ENCODE results near the gene DENND2C. TPM values are rescaled to one million over a fixed set of nuclear protein-coding genes. Genes with fewer than 3 reads are reported as not detected.

DENND2C gene
- total RNA-seq, 4 donors from 2014 or later, result 33.6 to 60.9 (median 53.6) TPM

DNA sequence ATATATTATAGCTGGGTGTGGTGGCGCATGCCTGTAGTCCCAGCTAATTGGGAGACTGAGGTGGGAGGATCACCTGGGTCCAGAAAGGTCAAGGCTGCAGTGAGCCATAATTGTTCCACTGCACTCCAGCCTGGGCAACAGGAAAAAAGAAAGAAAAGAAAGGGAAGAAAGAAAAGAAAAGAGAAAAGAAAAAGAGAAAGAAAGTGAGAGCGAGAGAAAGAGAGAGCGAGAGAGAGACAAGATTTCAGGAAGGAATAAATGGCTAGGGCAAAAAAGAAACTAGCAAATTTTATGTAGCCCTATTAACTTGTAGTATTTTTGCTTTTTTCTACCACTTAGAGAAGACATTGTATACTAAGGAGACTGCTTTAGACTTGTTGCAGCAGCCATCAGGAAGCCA is 40.5 kb upstream of the DENND2C start:
- no peaks in the 10 kb centered on the region for H3K9me3 ChIP-seq
- DNase-seq (ENCODE audit: low spot score in 2 of 2), result no peak
- H3K4me3 ChIP-seq, result no peak overlapping the region
- no peak overlapping the region for H3K27ac ChIP-seq
- WGBS, result 91% methylated on average over 3 of the region's 3 CpGs
- H3K36me3 ChIP-seq, result peaks cover 77% of the 10 kb centered on the region
- peaks cover 14% of the 10 kb centered on the region for H3K4me1 ChIP-seq
- H3K27me3 ChIP-seq, result no peaks in the 10 kb centered on the region
- no peak for TF ChIP-seq EP300 (IDR thresholded peaks at IDR 0.05)
- TF ChIP-seq, protein P1, sequence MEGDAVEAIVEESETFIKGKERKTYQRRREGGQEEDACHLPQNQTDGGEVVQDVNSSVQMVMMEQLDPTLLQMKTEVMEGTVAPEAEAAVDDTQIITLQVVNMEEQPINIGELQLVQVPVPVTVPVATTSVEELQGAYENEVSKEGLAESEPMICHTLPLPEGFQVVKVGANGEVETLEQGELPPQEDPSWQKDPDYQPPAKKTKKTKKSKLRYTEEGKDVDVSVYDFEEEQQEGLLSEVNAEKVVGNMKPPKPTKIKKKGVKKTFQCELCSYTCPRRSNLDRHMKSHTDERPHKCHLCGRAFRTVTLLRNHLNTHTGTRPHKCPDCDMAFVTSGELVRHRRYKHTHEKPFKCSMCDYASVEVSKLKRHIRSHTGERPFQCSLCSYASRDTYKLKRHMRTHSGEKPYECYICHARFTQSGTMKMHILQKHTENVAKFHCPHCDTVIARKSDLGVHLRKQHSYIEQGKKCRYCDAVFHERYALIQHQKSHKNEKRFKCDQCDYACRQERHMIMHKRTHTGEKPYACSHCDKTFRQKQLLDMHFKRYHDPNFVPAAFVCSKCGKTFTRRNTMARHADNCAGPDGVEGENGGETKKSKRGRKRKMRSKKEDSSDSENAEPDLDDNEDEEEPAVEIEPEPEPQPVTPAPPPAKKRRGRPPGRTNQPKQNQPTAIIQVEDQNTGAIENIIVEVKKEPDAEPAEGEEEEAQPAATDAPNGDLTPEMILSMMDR (IDR thresholded peaks at IDR 0.05), result no peak

DNA sequence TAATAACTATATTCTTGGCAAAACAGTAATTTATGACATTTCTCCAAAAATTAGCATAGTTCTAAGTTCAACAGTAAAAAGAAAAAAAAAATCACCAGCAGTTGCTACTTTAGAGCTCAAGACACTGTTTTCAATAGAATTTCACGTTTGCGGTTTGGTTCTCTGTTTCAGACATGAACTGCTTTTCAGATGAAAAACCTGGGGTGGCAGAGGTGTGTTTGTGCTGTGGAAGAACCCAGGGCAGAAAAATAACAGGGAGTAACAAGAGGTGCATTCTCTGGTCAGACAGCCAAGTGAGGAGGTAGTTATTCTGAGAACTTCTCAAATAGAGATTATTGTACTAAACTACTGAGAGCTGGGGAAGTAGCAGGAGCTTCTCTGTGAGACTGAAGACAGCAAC is 37.8 kb upstream of the DENND2C start:
- no peak for TF ChIP-seq POLR2A (IDR thresholded peaks at IDR 0.05)
- TF ChIP-seq POLR2AphosphoS5 (IDR thresholded peaks at IDR 0.05), result no peak
- no peak for TF ChIP-seq EP300 (IDR thresholded peaks at IDR 0.05)
- TF ChIP-seq, protein P1 (IDR thresholded peaks at IDR 0.05), result no peak
- 91% methylated on average over 2 of the region's 2 CpGs for WGBS
- Histone ChIP-seq H3K36me3 (peaks cover 71% of the 10 kb centered on the region), H3K9me3 (no peaks in the 10 kb centered on the region), H3K4me1 (peaks cover 3% of the 10 kb centered on the region), H3K27me3 (no peaks in the 10 kb centered on the region), H3K27ac (no peak overlapping the region), H3K4me3 (no peak overlapping the region)
- DNase-seq (ENCODE audit: low spot score in 2 of 2), result no peak

DNA sequence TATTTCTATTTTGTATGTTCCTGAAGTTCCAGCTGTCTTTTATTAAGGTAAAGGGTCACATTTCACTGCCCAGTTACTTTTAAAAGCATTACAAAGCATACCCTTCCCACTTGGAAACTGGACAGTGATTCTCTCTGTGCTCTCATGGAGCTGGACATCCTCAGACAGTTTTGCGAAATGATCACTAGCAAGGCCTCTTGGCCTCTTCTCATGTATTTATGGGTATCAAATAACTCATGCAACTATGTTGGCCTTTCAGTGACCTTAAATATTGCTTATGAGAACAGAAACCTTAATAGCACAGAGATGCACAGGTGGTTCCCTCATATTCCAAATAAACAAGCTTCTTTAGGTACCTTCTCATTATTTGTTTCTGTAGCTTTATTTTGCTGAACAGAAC is 33.4 kb upstream of the DENND2C start:
- H3K4me3 ChIP-seq, result no peak overlapping the region
- H3K27me3 ChIP-seq, result no peaks in the 10 kb centered on the region
- TF ChIP-seq, protein P1 (IDR thresholded peaks at IDR 0.05), result no peak
- TF ChIP-seq POLR2A (IDR thresholded peaks at IDR 0.05), result no peak
- no peak for TF ChIP-seq POLR2AphosphoS5 (IDR thresholded peaks at IDR 0.05)
- no peak for TF ChIP-seq EP300 (IDR thresholded peaks at IDR 0.05)
- no peaks in the 10 kb centered on the region for H3K9me3 ChIP-seq
- no peak for DNase-seq (ENCODE audit: low spot score in 2 of 2)
- WGBS, result 95% methylated on average over 1 of the region's 1 CpG
- peaks cover 34% of the 10 kb centered on the region for H3K36me3 ChIP-seq
- peaks cover 3% of the 10 kb centered on the region for H3K4me1 ChIP-seq
- no peak overlapping the region for H3K27ac ChIP-seq

DNA sequence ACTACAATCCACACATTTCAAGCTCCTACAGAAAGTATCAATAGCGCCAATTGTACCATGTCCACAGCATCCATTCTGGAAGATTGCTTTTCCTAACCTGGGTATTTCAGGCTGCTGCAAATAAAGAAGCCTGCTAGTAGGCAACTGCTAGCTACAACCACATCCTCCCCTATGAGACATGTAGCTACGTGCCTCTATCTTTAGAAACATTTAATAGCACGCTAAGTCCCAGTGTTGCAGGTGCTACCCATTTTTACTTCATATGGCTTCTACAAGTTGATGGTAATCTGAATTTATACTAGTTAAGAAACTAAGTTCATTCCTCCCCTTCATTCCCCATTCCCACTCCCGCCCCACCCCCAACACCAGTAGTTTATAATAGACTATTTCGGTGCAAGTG is 32.9 kb upstream of the DENND2C start:
- no peaks in the 10 kb centered on the region for H3K27me3 ChIP-seq
- TF ChIP-seq POLR2A (IDR thresholded peaks at IDR 0.05) (no peak), EP300 (IDR thresholded peaks at IDR 0.05) (no peak), POLR2AphosphoS5 (IDR thresholded peaks at IDR 0.05) (no peak)
- TF ChIP-seq, protein P1 (IDR thresholded peaks at IDR 0.05), result no peak

DNA sequence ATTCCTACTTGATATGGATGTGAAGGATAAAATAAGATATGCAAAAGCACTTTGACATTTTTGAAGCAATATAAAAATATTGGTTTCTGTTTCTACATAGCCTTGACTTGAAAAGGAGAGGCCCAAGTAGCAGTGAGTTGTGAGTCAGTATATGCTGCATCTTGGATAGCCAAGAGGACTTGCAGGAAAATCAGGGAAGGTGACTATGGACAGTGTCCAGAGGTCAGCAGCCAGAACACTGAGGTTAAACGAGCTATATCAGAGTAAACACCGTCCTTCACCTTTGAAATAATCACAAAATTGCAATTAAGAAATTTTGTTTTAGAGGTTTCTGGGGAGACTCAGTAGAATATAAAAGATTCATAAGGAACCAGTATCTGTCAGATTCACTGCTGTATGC is 32.1 kb upstream of the DENND2C start:
- Histone ChIP-seq H3K27me3 (peaks cover 6% of the 10 kb centered on the region), H3K27ac (no peak overlapping the region), H3K4me1 (peaks cover 3% of the 10 kb centered on the region), H3K4me3 (no peak overlapping the region), H3K36me3 (peaks cover 20% of the 10 kb centered on the region), H3K9me3 (no peaks in the 10 kb centered on the region)
- WGBS, result 85% methylated on average over 2 of the region's 2 CpGs
- no peak for TF ChIP-seq POLR2A (IDR thresholded peaks at IDR 0.05)
- TF ChIP-seq, protein P1 (IDR thresholded peaks at IDR 0.05), result no peak
- no peak for TF ChIP-seq POLR2AphosphoS5 (IDR thresholded peaks at IDR 0.05)
- no peak for TF ChIP-seq EP300 (IDR thresholded peaks at IDR 0.05)
- DNase-seq (ENCODE audit: low spot score in 2 of 2), result no peak

More for the DNA sequence above, 32.9 kb upstream of the DENND2C start:
- H3K27ac ChIP-seq, result no peak overlapping the region
- DNase-seq (ENCODE audit: low spot score in 2 of 2), result no peak
- H3K4me1 ChIP-seq, result peaks cover 3% of the 10 kb centered on the region
- no peaks in the 10 kb centered on the region for H3K9me3 ChIP-seq
- H3K36me3 ChIP-seq, result peaks cover 29% of the 10 kb centered on the region
- H3K4me3 ChIP-seq, result no peak overlapping the region
- 77% methylated on average over 5 of the region's 5 CpGs for WGBS
